Measurements from ENCODE around the gene PITHD1. TPM values are rescaled to one million over a fixed set of nuclear protein-coding genes. Genes with fewer than 3 reads are reported as not detected.
"Not testable (repeated sequence)": the region's sequence is repeated elsewhere in the genome, so short reads cannot be mapped to it uniquely, and the experiment has no call there.

The PITHD1 gene
- total RNA-seq, 1 donor from 2014 or later, result 42.4 TPM

- DNase-seq (ENCODE audit: extremely low spot score, unreplicated experiment), result no peak
- Mint-ChIP-seq H3K27me3 (ENCODE audit: unreplicated experiment) (no peaks in the 10 kb centered on the region), H3K36me3 (ENCODE audit: unreplicated experiment) (peaks cover 29% of the 10 kb centered on the region), H3K4me1 (ENCODE audit: unreplicated experiment) (no peaks in the 10 kb centered on the region), H3K27ac (ENCODE audit: unreplicated experiment) (no peak overlapping the region), H3K4me3 (ENCODE audit: unreplicated experiment) (no peak overlapping the region), H3K9me3 (ENCODE audit: unreplicated experiment) (no peaks in the 10 kb centered on the region)
- TF ChIP-seq CTCF (IDR thresholded peaks at IDR 0.05), result no peak
Observed at GRCh38 chr1:23817633-23818032, 39.4 kb downstream of the PITHD1 start.

- H3K4me1 Mint-ChIP-seq (ENCODE audit: unreplicated experiment), result peaks cover 18% of the 10 kb centered on the region
- no peak overlapping the region for H3K27ac Mint-ChIP-seq (ENCODE audit: unreplicated experiment)
- no peaks in the 10 kb centered on the region for H3K9me3 Mint-ChIP-seq (ENCODE audit: unreplicated experiment)
- TF ChIP-seq CTCF (IDR thresholded peaks at IDR 0.05), result no peak
- no peak for DNase-seq (ENCODE audit: extremely low spot score, unreplicated experiment)
- no peaks in the 10 kb centered on the region for H3K27me3 Mint-ChIP-seq (ENCODE audit: unreplicated experiment)
- peak overlapping the region; percentile 96 for H3K4me3 Mint-ChIP-seq (ENCODE audit: unreplicated experiment)
- H3K36me3 Mint-ChIP-seq (ENCODE audit: unreplicated experiment), result peaks cover 4% of the 10 kb centered on the region
Observed at GRCh38 chr1:23823767-23824166, 45.5 kb downstream of the PITHD1 start.

GRCh38 chr1:23824711-23825075, 46.5 kb downstream of the PITHD1 start:
- H3K9me3 Mint-ChIP-seq (ENCODE audit: unreplicated experiment), result no peaks in the 10 kb centered on the region
- H3K4me3 Mint-ChIP-seq (ENCODE audit: unreplicated experiment), result peak overlapping the region; percentile 96
- H3K4me1 Mint-ChIP-seq (ENCODE audit: unreplicated experiment), result peaks cover 18% of the 10 kb centered on the region
- H3K27me3 Mint-ChIP-seq (ENCODE audit: unreplicated experiment), result no peaks in the 10 kb centered on the region
- no peak for TF ChIP-seq CTCF (IDR thresholded peaks at IDR 0.05)
- peaks cover 4% of the 10 kb centered on the region for H3K36me3 Mint-ChIP-seq (ENCODE audit: unreplicated experiment)
- no peak for DNase-seq (ENCODE audit: extremely low spot score, unreplicated experiment)
- peak overlapping the region; percentile 98 for H3K27ac Mint-ChIP-seq (ENCODE audit: unreplicated experiment)

- no peak for TF ChIP-seq CTCF (IDR thresholded peaks at IDR 0.05)
- no peaks in the 10 kb centered on the region for H3K27me3 Mint-ChIP-seq (ENCODE audit: unreplicated experiment)
- H3K4me3 Mint-ChIP-seq (ENCODE audit: unreplicated experiment), result peak within 1 kb of the TSS; percentile 96
- peaks cover 18% of the 10 kb centered on the region for H3K4me1 Mint-ChIP-seq (ENCODE audit: unreplicated experiment)
- peak; percentile 96 for DNase-seq (ENCODE audit: extremely low spot score, unreplicated experiment)
- H3K27ac Mint-ChIP-seq (ENCODE audit: unreplicated experiment), result peak within 1 kb of the TSS; percentile 98
- peaks cover 3% of the 10 kb centered on the region for H3K36me3 Mint-ChIP-seq (ENCODE audit: unreplicated experiment)
- no peaks in the 10 kb centered on the region for H3K9me3 Mint-ChIP-seq (ENCODE audit: unreplicated experiment)
Observed at GRCh38 chr1:23825076-23825761, 47.0 kb downstream of the PITHD1 start, which contains the start of gene HMGCL. TSS of gene HMGCL (minus strand) at chr1:23825429. CDS start at chr1:23825415, 14 bp downstream.

- Mint-ChIP-seq H3K4me1 (ENCODE audit: unreplicated experiment) (peaks cover 18% of the 10 kb centered on the region), H3K36me3 (ENCODE audit: unreplicated experiment) (no peaks in the 10 kb centered on the region), H3K27ac (ENCODE audit: unreplicated experiment) (peak overlapping the region; percentile 98), H3K9me3 (ENCODE audit: unreplicated experiment) (no peaks in the 10 kb centered on the region), H3K4me3 (ENCODE audit: unreplicated experiment) (peak overlapping the region; percentile 96), H3K27me3 (ENCODE audit: unreplicated experiment) (no peaks in the 10 kb centered on the region)
- no peak for TF ChIP-seq CTCF (IDR thresholded peaks at IDR 0.05)
- no peak for DNase-seq (ENCODE audit: extremely low spot score, unreplicated experiment)
Observed at GRCh38 chr1:23825762-23826522, 47.7 kb downstream of the PITHD1 start.

- not testable (repeated sequence) for H3K9me3 Mint-ChIP-seq (ENCODE audit: unreplicated experiment); H3K27me3 Mint-ChIP-seq (ENCODE audit: unreplicated experiment)
- H3K4me3 Mint-ChIP-seq (ENCODE audit: unreplicated experiment), result peak overlapping the region; percentile 35
Observed at GRCh38 chr1:23826590-23826989, 48.4 kb downstream of the PITHD1 start.

More at GRCh38 chr1:23826590-23826989, 48.4 kb downstream of the PITHD1 start:
- H3K36me3 Mint-ChIP-seq (ENCODE audit: unreplicated experiment); DNase-seq (ENCODE audit: extremely low spot score, unreplicated experiment); H3K27ac Mint-ChIP-seq (ENCODE audit: unreplicated experiment): not testable (repeated sequence)
- H3K4me1 Mint-ChIP-seq (ENCODE audit: unreplicated experiment), result peaks cover 18% of the 10 kb centered on the region

Measured in osteocyte (in vitro differentiated cells).